GM15510 (cell line): Measurements from ENCODE around the gene SLC37A3.

Experiments
- POLR2A ChIP-seq: IDR thresholded peaks from 3 replicates; pipeline ENCODE4 v1.6.1; 2011; ENCODE audit warnings: borderline replicate concordance; ENCODE audit not compliant: insufficient read length; ENCODE audit errors: extremely low read depth

SLC37A3 gene

GRCh38 chr7:140334341-140335057 is 63.8 kb downstream of the SLC37A3 start:
- no peak for TF ChIP-seq POLR2A

- TF ChIP-seq POLR2A, result no peak
These were observed 64.6 kb downstream of the SLC37A3 start for GRCh38 chr7:140333686-140334085.

GRCh38 chr7:140333223-140333622 is 65.1 kb downstream of the SLC37A3 start:
- no peak for TF ChIP-seq POLR2A

GRCh38 chr7:140330595-140330994 is 67.7 kb downstream of the SLC37A3 start:
- TF ChIP-seq POLR2A, result no peak

- TF ChIP-seq POLR2A, result no peak
These were observed 68.2 kb downstream of the SLC37A3 start for GRCh38 chr7:140330128-140330527.

- TF ChIP-seq POLR2A, result no peak
These were observed 71.1 kb downstream of the SLC37A3 start for GRCh38 chr7:140327261-140327661.

- no peak for TF ChIP-seq POLR2A
These were observed 72.0 kb downstream of the SLC37A3 start for GRCh38 chr7:140326116-140326928.

GRCh38 chr7:140325600-140325999 is 72.7 kb downstream of the SLC37A3 start:
- TF ChIP-seq POLR2A, result no peak

- TF ChIP-seq POLR2A, result no peak
These were observed 73.6 kb downstream of the SLC37A3 start for GRCh38 chr7:140324714-140325113.

- no peak for TF ChIP-seq POLR2A
These were observed 75.6 kb downstream of the SLC37A3 start for GRCh38 chr7:140322759-140323158.

- no peak for TF ChIP-seq POLR2A
These were observed 80.3 kb downstream of the SLC37A3 start for GRCh38 chr7:140317999-140318398.

GRCh38 chr7:140317597-140317996 is 80.7 kb downstream of the SLC37A3 start:
- no peak for TF ChIP-seq POLR2A

GRCh38 chr7:140316165-140316661 is 82.1 kb downstream of the SLC37A3 start:
- TF ChIP-seq POLR2A, result no peak

GRCh38 chr7:140315498-140316164 is 82.7 kb downstream of the SLC37A3 start:
- TF ChIP-seq POLR2A, result no peak
